RKO (cell line): Measurements from ENCODE around the gene INKA1.

Experiments
- DNase-seq: peaks from one replicate; pipeline ENCODE4 v3.0.0-alpha.2; 2016; ENCODE audit warnings: low spot score

INKA1 gene

GRCh38 chr3:49786357-49787181, 16.5 kb upstream of the INKA1 start, which contains the start of gene IP6K1:
TSS of gene IP6K1 (minus strand) at chr3:49786542. CDS start at chr3:49748040, 38,502 bp downstream.
- peak; percentile 100 for DNase-seq

GRCh38 chr3:49787182-49787464, 15.9 kb upstream of the INKA1 start:
- no peak for DNase-seq

- DNase-seq: no peak
Observed at GRCh38 chr3:49787536-49787935, 15.5 kb upstream of the INKA1 start.

GRCh38 chr3:49788056-49788455, 15.0 kb upstream of the INKA1 start:
- no peak for DNase-seq

- DNase-seq: no peak
Observed at GRCh38 chr3:49790626-49791411, 12.2 kb upstream of the INKA1 start.

- DNase-seq: no peak
Observed at GRCh38 chr3:49791571-49791970, 11.5 kb upstream of the INKA1 start.

GRCh38 chr3:49792371-49793150, 10.5 kb upstream of the INKA1 start:
- DNase-seq: no peak

- no peak for DNase-seq
Observed at GRCh38 chr3:49793486-49794085, 9.5 kb upstream of the INKA1 start.

GRCh38 chr3:49794431-49794830, 8.6 kb upstream of the INKA1 start:
- DNase-seq: no peak

GRCh38 chr3:49794926-49795905, 7.8 kb upstream of the INKA1 start:
- DNase-seq: no peak

- no peak for DNase-seq
Observed at GRCh38 chr3:49799105-49799504, 4.0 kb upstream of the INKA1 start.

GRCh38 chr3:49799761-49800160, 3.3 kb upstream of the INKA1 start, which contains the start of gene CDHR4:
TSS of gene CDHR4 (minus strand) at chr3:49799873. CDS start at chr3:49799812, 61 bp downstream.
- DNase-seq: peak; percentile 38

GRCh38 chr3:49801160-49801559, 1.9 kb upstream of the INKA1 start:
- DNase-seq: no peak

GRCh38 chr3:49803465-49804140, 542 bp downstream of the INKA1 start:
- peak; percentile 46 for DNase-seq

GRCh38 chr3:49804141-49805041, 1.3 kb downstream of the INKA1 start:
- no peak for DNase-seq

GRCh38 chr3:49805367-49805782, 2.3 kb downstream of the INKA1 start:
- DNase-seq: no peak

- DNase-seq: no peak
Observed at GRCh38 chr3:49805897-49806701, 3.0 kb downstream of the INKA1 start.

- no peak for DNase-seq
Observed at GRCh38 chr3:49806850-49807249, 3.8 kb downstream of the INKA1 start.
